ENCODE results near the gene LAMA5. TPM values are rescaled to one million over a fixed set of nuclear protein-coding genes. Genes with fewer than 3 reads are reported as not detected.

Gene LAMA5
- total and polyA plus RNA-seq, 4 donors, result 116 to 315 (median 244) TPM

DNA sequence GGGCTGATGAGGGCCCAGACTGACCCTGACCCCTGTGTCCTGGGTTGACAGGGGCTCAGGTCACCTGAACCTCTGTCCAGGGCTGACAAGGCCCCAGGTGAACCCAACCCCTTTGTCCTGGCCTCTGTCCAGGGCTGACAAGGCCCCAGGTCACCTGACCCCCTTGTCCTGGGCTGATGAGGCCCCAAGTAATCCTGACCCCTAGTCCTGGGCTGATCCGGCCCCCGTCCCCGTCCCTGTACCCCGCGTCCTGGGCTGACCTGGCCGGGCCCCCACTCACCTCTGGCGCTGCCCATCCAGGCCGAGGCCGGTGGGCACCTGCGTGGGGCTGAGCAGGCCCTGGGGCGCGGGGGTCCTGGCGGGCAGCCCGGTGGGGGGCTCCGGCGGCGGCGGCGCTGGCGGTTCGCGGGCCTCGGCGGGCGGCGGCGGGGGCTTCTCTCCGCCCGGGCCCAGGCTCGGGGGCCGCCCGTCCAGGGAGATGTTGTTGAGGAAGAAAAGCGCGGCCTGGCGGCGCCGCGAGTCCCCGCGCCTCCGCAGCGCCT lies 39.6 kb upstream of the LAMA5 start:
- Histone ChIP-seq H3K4me1 (ENCODE audit: control insufficient read depth in 5 of 5, insufficient read depth in 5 of 5, low read length in 5 of 5) (peaks cover 0 to 51% (median 4%) of the 10 kb centered on the region in 5 donors), H3K27ac (ENCODE audit: low read depth in 1 of 2, low read length in 1 of 2) (peak overlapping the region; percentile 23 to 38), H3K27me3 (ENCODE audit: control insufficient read depth in 3 of 3, insufficient read depth in 3 of 3, low read length in 2 of 3) (no peaks in the 10 kb centered on the region), H3K4me3 (peak overlapping the region; percentile 62), H3K9me3 (ENCODE audit: control insufficient read depth in 4 of 4, insufficient read depth in 3 of 4, low read length in 3 of 4) (no peaks in the 10 kb centered on the region), H3K36me3 (ENCODE audit: control insufficient read depth in 4 of 4, insufficient read depth in 4 of 4, low read length in 4 of 4) (peaks cover 0 to 3% (median 0%) of the 10 kb centered on the region in 4 donors), H3K9ac (ENCODE audit: insufficient read depth in 1 of 2, low read length in 2 of 2) (peak overlapping the region in 1 of 2 donors; percentile 53)
- DNase-seq (no peak), ATAC-seq (ENCODE audit: insufficient read depth, low FRiP score) (no peak)
- 1 to 4% methylated on average over 12 to 42 of the region's 42 CpGs for WGBS, 2 donors
- TF ChIP-seq, protein P1, sequence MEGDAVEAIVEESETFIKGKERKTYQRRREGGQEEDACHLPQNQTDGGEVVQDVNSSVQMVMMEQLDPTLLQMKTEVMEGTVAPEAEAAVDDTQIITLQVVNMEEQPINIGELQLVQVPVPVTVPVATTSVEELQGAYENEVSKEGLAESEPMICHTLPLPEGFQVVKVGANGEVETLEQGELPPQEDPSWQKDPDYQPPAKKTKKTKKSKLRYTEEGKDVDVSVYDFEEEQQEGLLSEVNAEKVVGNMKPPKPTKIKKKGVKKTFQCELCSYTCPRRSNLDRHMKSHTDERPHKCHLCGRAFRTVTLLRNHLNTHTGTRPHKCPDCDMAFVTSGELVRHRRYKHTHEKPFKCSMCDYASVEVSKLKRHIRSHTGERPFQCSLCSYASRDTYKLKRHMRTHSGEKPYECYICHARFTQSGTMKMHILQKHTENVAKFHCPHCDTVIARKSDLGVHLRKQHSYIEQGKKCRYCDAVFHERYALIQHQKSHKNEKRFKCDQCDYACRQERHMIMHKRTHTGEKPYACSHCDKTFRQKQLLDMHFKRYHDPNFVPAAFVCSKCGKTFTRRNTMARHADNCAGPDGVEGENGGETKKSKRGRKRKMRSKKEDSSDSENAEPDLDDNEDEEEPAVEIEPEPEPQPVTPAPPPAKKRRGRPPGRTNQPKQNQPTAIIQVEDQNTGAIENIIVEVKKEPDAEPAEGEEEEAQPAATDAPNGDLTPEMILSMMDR (IDR thresholded peaks at IDR 0.05; ENCODE audit: control extremely low read depth, extremely low read depth), result no peak

DNA sequence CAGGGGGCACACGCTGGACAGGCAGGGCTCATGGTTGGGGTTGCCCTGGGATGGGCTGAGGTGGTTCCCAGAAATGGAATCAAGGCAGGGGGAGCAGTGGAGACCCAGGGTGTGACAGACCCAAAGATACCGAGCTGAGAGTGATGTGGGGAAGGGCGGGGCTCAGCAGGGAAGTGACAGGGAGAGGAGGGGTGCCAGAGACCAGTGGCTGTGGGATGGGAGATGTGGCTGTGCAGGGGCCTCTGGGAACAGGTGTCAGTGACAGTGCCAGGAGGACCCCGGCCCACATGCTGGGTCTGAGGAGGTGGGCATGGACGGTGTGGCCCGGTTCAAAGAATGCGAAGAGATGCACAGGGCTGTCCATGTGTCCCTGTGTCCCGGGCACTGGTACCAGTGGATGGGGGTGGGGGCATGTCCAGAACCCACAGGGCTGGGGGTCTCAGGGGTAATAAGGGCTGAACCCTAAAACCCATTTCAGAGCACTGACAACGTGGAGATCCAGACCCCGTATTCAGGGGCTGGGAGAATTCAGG lies 38.9 kb upstream of the LAMA5 start:
- Histone ChIP-seq H3K4me1 (ENCODE audit: control insufficient read depth in 5 of 5, insufficient read depth in 5 of 5, low read length in 5 of 5) (peaks cover 0 to 51% (median 4%) of the 10 kb centered on the region in 5 donors), H3K9me3 (ENCODE audit: control insufficient read depth in 4 of 4, insufficient read depth in 3 of 4, low read length in 3 of 4) (no peaks in the 10 kb centered on the region), H3K36me3 (ENCODE audit: control insufficient read depth in 4 of 4, insufficient read depth in 4 of 4, low read length in 4 of 4) (peaks cover 0 to 6% (median 1%) of the 10 kb centered on the region in 4 donors), H3K9ac (ENCODE audit: insufficient read depth in 1 of 2, low read length in 2 of 2) (peak overlapping the region in 1 of 2 donors; percentile 53), H3K4me3 (no peak overlapping the region), H3K27me3 (ENCODE audit: control insufficient read depth in 3 of 3, insufficient read depth in 3 of 3, low read length in 2 of 3) (no peaks in the 10 kb centered on the region), H3K27ac (ENCODE audit: low read depth in 1 of 2, low read length in 1 of 2) (peak overlapping the region in 1 of 2 donors; percentile 14)
- DNase-seq, result no peak
- 59 to 73% methylated on average over 10 of the region's 10 CpGs for WGBS, 2 donors
- TF ChIP-seq, protein P1 (IDR thresholded peaks at IDR 0.05; ENCODE audit: control extremely low read depth, extremely low read depth), result no peak
- no peak for ATAC-seq (ENCODE audit: insufficient read depth, low FRiP score)

DNA sequence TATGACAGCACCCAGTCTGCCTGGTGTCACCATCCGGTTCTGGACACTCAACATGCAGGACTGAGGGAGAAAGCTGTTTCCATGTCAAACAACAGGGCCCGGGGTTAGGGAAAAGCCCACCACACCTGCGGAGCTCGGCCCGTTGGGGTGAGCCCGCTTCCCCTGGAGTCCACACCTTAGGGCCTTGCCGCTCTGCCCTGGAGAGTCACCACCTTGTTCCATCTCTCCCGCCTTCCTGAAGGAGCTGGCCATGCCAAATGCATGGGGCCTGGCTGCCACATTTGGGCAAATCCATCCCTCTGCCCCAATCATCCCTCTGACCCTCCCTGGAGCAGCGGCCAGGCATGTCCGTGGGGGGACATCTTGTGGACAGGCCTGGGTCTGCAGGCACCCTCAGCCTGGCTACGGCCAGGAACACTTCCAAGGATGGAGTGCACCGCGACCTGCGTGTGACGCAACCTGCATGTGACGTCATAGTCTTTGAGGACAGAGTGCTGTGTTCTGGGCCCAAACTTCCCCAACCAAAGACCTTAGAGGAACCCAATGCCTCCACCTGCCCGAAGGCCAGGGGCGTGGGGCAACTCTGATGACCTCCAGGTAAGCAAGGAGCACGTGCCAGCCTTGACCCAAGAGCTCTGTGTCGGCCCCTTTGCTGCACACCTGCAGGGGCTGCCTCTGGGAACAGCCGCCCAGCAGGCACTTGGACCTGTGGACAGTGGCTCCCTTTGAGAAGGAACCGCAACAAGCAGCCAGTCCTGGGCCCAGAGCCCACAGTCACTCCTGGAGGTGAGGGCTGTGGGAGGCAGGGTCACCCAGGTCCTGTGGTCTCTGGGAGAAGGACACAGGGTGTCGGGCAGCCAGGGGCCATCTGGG lies 38.2 kb upstream of the LAMA5 start:
- Histone ChIP-seq H3K9ac (ENCODE audit: insufficient read depth in 1 of 2, low read length in 2 of 2) (no peak overlapping the region), H3K9me3 (ENCODE audit: control insufficient read depth in 4 of 4, insufficient read depth in 3 of 4, low read length in 3 of 4) (no peaks in the 10 kb centered on the region), H3K27me3 (ENCODE audit: control insufficient read depth in 3 of 3, insufficient read depth in 3 of 3, low read length in 2 of 3) (no peaks in the 10 kb centered on the region), H3K4me1 (ENCODE audit: control insufficient read depth in 5 of 5, insufficient read depth in 5 of 5, low read length in 5 of 5) (peaks cover 0 to 47% (median 4%) of the 10 kb centered on the region in 5 donors), H3K36me3 (ENCODE audit: control insufficient read depth in 4 of 4, insufficient read depth in 4 of 4, low read length in 4 of 4) (peaks cover 0 to 9% (median 3%) of the 10 kb centered on the region in 4 donors), H3K4me3 (no peak overlapping the region), H3K27ac (ENCODE audit: low read depth in 1 of 2, low read length in 1 of 2) (peak overlapping the region in 1 of 2 donors; percentile 14)
- no peak for ATAC-seq (ENCODE audit: insufficient read depth, low FRiP score)
- DNase-seq, result peak; percentile 42 to 62 (median 58)
- TF ChIP-seq, protein P1 (IDR thresholded peaks at IDR 0.05; ENCODE audit: control extremely low read depth, extremely low read depth), result peak; percentile 4
- 67% methylated on average over 23 of the region's 23 CpGs for WGBS, 2 donors
